Vagina (tissue), 2 donors: Measurements from ENCODE around the gene CLEC2L.

ENCODE experiments used
- POLR2A ChIP-seq, 2 donors: fragments of 450-650 bp; IDR thresholded peaks; one replicate each; pipeline ENCODE4 v1.6.1; 2017; ENCODE audit warnings: antibody characterized with exemption in 2 of 2, mild to moderate bottlenecking in 2 of 2, moderate library complexity in 2 of 2
- POLR2AphosphoS5 ChIP-seq, 2 donors: sonication (generic); formaldehyde crosslinking; IDR thresholded peaks; one replicate each; pipeline ENCODE4 v1.9.0; 2017; ENCODE audit warnings: antibody characterized with exemption in 2 of 2, mild to moderate bottlenecking in 2 of 2, low read depth in 1 of 2; ENCODE audit not compliant: insufficient read depth in 1 of 2
- TF ChIP-seq, protein P1 (sequence below), 3 experiments: fragments of 450-650 bp in 2 of 3; fragments of 200-600 bp in 1 of 3; sonication (generic) in 1 of 3; IDR thresholded peaks; one replicate each; pipeline ENCODE4 v1.5.1; 2017 to 2019; ENCODE audit warnings: antibody characterized with exemption in 3 of 3, mild to moderate bottlenecking in 2 of 3, moderate library complexity in 2 of 3

DNA sequence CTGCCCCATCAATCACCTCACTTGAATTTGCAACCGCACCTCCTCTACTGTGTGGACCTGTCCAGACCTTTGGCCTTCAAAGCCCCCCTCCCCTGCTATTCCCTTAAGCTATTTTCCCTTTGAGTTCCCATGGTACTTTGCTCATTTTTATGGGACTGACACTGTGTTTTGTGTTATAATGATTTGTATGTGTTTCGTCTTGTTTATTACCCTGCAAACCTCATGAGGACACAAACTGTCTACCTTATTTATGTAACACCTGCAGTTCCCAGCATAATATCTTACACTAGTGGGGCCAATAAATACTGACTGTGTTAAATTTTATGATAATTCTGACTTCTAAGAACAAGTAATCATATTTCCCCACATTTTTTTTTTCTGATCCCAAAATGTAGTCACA, 70.6 kb downstream of the CLEC2L start:
- TF ChIP-seq, protein P1, sequence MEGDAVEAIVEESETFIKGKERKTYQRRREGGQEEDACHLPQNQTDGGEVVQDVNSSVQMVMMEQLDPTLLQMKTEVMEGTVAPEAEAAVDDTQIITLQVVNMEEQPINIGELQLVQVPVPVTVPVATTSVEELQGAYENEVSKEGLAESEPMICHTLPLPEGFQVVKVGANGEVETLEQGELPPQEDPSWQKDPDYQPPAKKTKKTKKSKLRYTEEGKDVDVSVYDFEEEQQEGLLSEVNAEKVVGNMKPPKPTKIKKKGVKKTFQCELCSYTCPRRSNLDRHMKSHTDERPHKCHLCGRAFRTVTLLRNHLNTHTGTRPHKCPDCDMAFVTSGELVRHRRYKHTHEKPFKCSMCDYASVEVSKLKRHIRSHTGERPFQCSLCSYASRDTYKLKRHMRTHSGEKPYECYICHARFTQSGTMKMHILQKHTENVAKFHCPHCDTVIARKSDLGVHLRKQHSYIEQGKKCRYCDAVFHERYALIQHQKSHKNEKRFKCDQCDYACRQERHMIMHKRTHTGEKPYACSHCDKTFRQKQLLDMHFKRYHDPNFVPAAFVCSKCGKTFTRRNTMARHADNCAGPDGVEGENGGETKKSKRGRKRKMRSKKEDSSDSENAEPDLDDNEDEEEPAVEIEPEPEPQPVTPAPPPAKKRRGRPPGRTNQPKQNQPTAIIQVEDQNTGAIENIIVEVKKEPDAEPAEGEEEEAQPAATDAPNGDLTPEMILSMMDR (IDR thresholded peaks at IDR 0.05): no peak
- TF ChIP-seq POLR2A (IDR thresholded peaks at IDR 0.05) (no peak), POLR2AphosphoS5 (IDR thresholded peaks at IDR 0.05; ENCODE audit: insufficient read depth in 1 of 2, low read depth in 1 of 2) (no peak)
